ENCODE data around the gene MTR. TPM values are rescaled to one million over a fixed set of nuclear protein-coding genes. Genes with fewer than 3 reads are reported as not detected.

MTR gene
- polyA plus RNA-seq (ENCODE audit: insufficient read length in 10 of 10): 10 to 100 TPM; 16.6 to 26.8 (median 22.7) TPM
- long read RNA-seq, donor 1, partial matches to known transcripts: 14 of 14 reads
- long read RNA-seq, donor 1, other reads (novel, unspliced or antisense): 0 of 14 reads
- long read RNA-seq, donor 2, full-length matches to known transcripts: 1 of 1 reads
- long read RNA-seq, donor 2, partial matches to known transcripts: 0 of 1 reads
- long read RNA-seq, donor 2, other reads (novel, unspliced or antisense): 0 of 1 reads
- long read RNA-seq, donor 3: 0 reads
- long read RNA-seq, donor 4, partial matches to known transcripts: 16 of 16 reads
- long read RNA-seq, donor 4, other reads (novel, unspliced or antisense): 0 of 16 reads
- long read RNA-seq, donor 5, full-length matches to known transcripts: 2 of 2 reads
- long read RNA-seq, donor 5, partial matches to known transcripts: 0 of 2 reads
- long read RNA-seq, donor 5, other reads (novel, unspliced or antisense): 0 of 2 reads
- long read RNA-seq, donor 6, full-length matches to known transcripts: 1 of 18 reads
- long read RNA-seq, donor 6, partial matches to known transcripts: 17 of 18 reads
- long read RNA-seq, donor 6, other reads (novel, unspliced or antisense): 0 of 18 reads
- long read RNA-seq, donor 7, full-length matches to known transcripts: 1 of 1 reads
- long read RNA-seq, donor 7, partial matches to known transcripts: 0 of 1 reads
- long read RNA-seq, donor 7, other reads (novel, unspliced or antisense): 0 of 1 reads
- long read RNA-seq, donor 8: 0 reads
- long read RNA-seq, donor 9: 0 reads

DNA sequence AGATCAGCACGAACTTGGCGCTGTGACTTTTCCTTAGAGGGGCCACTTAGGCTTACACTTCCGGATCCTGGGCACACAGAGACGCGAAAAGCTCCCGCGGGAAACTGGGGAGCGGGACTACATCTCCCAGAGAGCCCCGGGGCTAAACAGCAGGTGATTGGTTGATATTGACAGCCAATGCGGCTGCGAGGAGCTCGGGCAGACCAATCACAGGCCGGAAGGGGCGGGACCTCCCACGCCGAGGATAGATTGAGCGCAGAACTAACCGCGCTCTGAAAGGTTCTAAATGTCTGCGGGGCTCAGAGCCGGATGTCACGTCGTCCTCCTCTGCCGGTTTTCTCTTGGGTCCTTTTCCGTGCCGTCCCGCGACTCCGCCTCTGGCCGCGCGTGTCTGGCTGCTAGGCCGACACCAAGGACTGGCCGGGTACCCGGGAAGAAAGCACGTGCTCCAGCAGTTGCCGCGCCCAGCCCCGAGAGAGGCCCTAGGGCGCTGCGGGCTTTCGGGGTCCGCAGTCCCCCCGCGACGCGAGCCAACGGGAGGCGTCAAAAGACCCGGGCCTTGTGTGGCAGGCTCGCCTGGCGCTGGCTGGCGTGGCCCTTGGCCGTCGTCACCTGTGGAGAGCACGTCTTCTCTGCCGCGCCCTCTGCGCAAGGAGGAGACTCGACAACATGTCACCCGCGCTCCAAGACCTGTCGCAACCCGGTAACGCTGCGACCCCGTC lies at the start of gene MTR:
MTR (plus strand) TSS at position 258 of the 722 bp plus-strand sequence; CDS start at position 670, 412 bp downstream.
- DNase-seq: peak; percentile 98 to 99 (median 98)

DNA sequence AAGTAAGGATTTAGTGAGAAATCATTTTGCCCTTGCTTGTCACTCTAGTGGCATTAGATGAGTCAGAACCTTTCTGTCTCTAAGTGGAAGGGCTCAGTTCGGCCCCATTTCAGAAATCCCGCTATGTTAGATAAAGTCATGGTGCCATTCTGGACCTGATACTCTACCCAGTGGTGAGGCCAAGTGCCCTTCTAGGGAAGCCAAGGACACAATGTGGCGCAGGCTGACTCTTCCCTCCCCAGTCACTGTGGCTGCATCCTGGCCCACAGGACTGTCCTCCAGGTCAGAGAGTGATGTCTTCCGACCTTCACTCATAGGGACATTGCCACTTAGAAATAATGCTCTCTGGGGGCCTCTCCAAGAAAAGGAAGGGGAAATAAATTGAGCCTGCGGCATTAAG lies 48.3 kb upstream of the MTR start:
- no peak for DNase-seq

- no peak for DNase-seq
Measured at GRCh38 chr1:236747311-236747985, 47.6 kb upstream of the MTR start.

DNA sequence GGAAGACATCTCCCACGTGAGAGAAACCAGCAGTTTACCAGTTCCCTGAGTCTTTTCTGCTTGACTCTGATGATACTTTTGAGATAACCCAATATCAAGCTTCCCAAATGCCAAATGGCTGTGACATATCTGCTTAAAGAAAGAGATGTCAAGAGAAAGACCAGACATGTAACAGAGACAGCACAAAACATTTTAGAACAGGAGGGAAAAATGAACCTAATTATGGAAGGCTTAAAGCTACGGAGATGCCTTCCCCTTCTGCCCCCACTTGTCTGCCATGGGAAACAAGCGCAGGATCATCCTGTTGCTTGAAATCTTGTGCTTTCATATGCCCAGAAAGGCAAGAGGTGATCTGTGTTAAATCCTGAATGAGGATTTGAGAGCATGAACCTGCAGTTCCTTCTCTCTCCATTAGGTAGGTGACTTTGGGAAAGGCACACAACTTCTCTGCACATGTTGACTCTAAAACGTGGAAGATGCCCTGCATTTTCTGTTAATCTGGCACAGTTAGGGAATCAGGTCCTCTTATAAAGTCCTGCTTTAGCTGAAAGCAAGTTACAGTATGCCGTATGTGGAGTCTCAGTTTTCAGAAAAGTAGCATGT lies 46.7 kb upstream of the MTR start:
- no peak for DNase-seq

GRCh38 chr1:236750928-236751327 lies 44.2 kb upstream of the MTR start:
- DNase-seq: no peak

- no peak for DNase-seq
Measured at GRCh38 chr1:236751385-236751784, 43.7 kb upstream of the MTR start.

GRCh38 chr1:236751935-236752334 lies 43.2 kb upstream of the MTR start:
- no peak for DNase-seq

DNA sequence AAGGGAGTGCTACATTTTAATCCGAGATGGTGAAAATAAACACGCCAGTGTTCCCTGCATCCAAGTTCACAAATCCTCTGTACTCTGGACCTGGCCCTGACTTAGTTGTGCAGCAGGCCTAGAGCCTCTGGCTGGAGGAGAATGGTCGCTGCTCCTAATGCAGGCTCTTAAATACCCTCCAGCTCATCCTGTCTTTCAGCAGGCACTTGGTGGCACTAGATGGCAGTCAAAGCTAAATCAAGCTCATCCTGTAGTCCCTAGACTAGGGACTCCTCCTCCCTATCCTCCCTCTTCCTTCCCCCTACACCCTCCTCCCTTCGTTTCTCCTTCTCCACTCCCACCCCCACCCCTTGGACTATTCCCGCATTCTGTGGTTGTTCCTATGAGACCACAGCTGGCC lies 41.6 kb upstream of the MTR start:
- DNase-seq: peak in 1 of 3 donors; percentile 11

GRCh38 chr1:236753964-236754363 lies 41.1 kb upstream of the MTR start:
- DNase-seq: no peak

DNA sequence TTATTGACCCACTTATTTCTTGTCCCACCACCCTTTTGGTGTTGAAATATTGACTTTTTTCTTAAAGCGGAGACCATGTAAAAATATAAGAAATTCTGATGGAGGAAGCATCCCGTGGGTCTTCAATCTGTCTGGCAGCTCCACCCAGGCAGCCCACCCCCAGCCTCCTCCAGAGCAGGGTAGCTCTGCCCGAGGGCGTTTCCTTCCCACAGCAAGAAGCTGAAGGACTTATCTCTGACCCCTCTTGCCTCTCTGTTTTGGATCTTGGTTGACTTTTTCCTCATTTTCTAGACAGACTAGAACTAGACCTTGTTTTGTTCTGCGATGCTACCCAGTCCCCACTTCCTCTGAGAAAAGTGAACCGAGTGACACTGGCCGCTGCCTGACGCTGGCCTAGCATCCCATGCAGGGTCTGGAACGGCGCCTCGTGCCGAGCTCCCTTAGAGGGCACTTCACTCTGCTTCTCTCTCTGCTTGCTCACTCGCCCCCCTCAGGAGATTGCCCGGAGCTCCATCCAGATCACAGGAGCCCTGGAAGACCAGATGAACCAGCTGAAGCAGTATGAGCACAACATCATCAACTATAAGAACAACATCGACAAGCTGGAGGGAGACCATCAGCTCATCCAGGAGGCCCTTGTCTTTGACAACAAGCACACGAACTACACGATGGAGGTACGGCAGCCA lies 40.4 kb upstream of the MTR start:
- no peak for DNase-seq

- no peak for DNase-seq
Measured at GRCh38 chr1:236757640-236758039, 37.5 kb upstream of the MTR start.

GRCh38 chr1:236759252-236759859 lies 35.7 kb upstream of the MTR start:
- DNase-seq: peak; percentile 23 to 57 (median 31)

DNA sequence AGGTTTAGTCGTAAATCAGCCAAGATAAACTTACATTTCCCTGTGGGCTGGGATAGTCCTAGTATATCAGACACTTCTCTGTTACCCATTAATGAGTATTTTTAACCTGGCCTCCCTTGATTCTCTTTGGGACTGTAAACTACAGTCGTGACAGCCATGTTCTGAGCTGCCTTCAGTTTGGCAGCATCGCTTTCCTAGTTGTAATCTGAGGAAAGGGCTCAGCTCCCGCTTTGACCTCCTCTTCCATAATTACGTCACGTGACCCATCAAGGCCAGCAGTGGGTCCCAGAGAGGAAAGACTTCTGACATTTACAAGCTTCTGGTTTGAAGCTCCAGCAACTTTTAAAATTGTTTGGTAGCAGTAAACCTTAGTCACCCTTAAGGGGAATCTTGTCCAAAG lies 34.6 kb upstream of the MTR start:
- no peak for DNase-seq

DNA sequence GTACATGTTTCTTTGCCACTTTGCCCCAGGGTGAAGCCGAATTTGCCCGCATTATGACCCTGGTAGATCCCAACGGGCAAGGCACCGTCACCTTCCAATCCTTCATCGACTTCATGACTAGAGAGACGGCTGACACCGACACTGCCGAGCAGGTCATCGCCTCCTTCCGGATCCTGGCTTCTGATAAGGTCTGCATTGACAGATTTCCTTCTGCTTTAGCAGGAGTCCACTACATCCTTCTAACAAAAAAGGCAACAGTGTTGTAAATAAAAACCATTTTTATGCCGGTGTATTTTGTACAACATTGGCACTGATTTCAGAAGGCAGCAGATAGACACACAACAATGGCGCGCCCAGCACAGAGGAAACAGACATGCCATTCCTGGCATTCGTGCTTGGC lies 34.1 kb upstream of the MTR start:
- no peak for DNase-seq

DNA sequence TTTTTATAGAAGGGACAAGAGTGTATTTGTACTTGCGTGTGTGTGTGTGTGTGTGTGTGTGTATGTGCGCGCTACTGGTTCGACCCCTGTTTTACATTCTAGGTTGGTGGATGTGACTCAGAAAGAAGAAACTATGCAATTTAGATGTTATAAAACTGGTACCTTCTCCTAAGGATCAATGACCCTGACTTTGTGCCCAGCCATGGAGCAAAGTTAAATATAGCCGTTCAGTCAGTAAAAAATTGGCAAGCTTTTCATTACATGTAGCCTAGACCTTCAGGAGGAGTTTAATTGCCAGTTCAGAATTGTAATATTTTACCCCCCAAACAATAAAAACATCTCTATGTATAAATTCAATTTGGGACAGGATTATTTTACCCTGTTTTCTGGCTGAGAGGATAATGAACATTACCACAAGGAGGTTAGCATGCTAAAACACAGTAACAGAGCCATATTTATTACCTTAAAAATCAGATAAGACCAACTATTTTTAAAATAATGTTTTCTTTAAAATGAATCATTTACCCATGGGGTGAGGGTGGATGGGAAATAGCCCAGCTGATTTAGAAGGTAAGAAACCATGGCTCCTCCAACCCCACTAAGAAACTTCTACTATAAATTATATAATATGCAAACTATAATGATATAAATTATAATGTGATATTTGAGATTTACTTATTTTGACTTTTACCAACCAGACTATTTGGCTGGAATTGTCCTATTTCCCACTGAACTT lies 33.5 kb upstream of the MTR start:
- no peak for DNase-seq

DNA sequence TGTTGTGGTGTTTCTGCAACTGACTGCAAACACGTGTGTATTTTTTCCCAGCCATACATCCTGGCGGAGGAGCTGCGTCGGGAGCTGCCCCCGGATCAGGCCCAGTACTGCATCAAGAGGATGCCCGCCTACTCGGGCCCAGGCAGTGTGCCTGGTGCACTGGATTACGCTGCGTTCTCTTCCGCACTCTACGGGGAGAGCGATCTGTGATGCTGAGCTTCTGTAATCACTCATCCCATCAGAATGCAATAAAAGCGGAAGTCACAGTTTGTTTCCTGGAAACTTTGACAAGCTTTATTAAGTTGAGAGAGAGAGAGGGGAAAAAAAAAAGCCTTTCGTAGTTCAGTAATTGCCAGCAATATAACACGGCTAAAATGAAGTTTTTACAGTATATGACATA lies 32.7 kb upstream of the MTR start:
- peak in 1 of 3 donors; percentile 8 for DNase-seq

DNA sequence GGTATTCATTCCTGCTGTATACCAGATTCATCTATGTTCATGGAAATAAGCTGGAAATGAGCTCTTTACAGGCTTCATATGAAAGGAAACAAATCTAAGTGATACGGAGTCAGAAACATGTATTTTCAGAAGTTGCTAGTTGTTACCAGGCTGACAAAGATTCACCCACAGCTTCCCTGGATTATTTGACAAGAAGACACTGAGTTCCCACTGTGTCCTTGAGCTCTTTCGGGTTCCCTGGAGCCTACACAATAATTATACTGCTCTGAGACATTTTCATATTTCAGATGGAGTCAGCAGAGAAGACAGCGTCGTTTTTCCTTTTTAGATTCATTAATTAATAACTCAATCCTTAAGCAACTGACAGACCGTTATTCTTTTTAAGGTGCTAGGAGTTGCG lies 29.3 kb upstream of the MTR start:
- DNase-seq: no peak

GRCh38 chr1:236766506-236766905 lies 28.6 kb upstream of the MTR start:
- no peak for DNase-seq

GRCh38 chr1:236767276-236767675 lies 27.8 kb upstream of the MTR start:
- DNase-seq: no peak

DNA sequence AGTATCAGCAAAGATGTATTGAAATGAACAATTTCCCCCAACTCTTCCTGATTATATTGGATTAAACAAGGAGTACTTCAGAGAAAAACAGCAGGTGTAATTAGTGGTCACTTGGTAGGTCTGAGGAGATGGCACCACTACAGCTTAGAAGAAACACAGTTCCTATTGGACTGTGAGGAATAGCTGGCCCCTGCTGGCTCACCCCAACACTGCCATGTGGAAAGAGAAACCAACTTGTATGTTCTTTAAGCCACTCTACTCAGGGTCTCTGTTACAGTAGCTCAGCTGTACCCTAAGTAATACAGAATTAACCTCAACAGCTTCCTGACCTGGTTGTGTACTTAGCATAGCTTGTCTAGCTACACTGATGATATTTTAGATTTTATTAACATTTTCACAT lies 26.5 kb upstream of the MTR start:
- no peak for DNase-seq

Measured in muscle of back (tissue), 13 donors.